IPS-20b (cell line): ENCODE results near the gene SESTD1.
A peak's percentile ranks its signal among the peaks of the same experiment; 100 is the strongest.

Experiments used
- H3K27ac ChIP-seq: one replicate; pipeline ENCODE4 v1.5.1; 2013; ENCODE audit warnings: low read length
- H3K27me3 ChIP-seq: 2 replicates; pipeline ENCODE4 v1.6.1; 2013; ENCODE audit warnings: mild to moderate bottlenecking, low read length, inconsistent platforms; ENCODE audit not compliant: insufficient read depth
- H3K36me3 ChIP-seq: 2 replicates; pipeline ENCODE4 v1.6.1; 2013; ENCODE audit warnings: low read depth, mild to moderate bottlenecking, inconsistent platforms, low read length, moderate library complexity; ENCODE audit not compliant: insufficient read depth
- H3K4me1 ChIP-seq: 2 replicates; pipeline ENCODE4 v1.6.1; 2013; ENCODE audit warnings: mild to moderate bottlenecking, control low read depth, inconsistent platforms, low read length, moderate library complexity; ENCODE audit not compliant: insufficient read depth
- H3K4me3 ChIP-seq: 2 replicates; pipeline ENCODE4 v1.5.1; 2013; ENCODE audit warnings: mild to moderate bottlenecking, low read length, inconsistent platforms
- H3K9ac ChIP-seq: 2 replicates; pipeline ENCODE4 v1.6.1; 2013; ENCODE audit warnings: low read depth, mild to moderate bottlenecking, inconsistent platforms, low read length, moderate library complexity
- H3K9me3 ChIP-seq: 2 replicates; pipeline ENCODE4 v1.6.1; 2013; ENCODE audit warnings: mild to moderate bottlenecking, low read depth, low read length, inconsistent platforms; ENCODE audit not compliant: insufficient read depth

The SESTD1 gene

GRCh38 chr2:179285060-179285459 lies 20.4 kb upstream of the SESTD1 start:
- Histone ChIP-seq H3K36me3 (no peaks in the 10 kb centered on the region), H3K9ac (no peak overlapping the region), H3K27me3 (no peaks in the 10 kb centered on the region), H3K4me3 (no peak overlapping the region), H3K9me3 (no peaks in the 10 kb centered on the region), H3K27ac (no peak overlapping the region), H3K4me1 (no peaks in the 10 kb centered on the region)

GRCh38 chr2:179277429-179278196 lies 13.0 kb upstream of the SESTD1 start:
- no peak overlapping the region for H3K27ac ChIP-seq
- no peaks in the 10 kb centered on the region for H3K27me3 ChIP-seq
- H3K9me3 ChIP-seq, result no peaks in the 10 kb centered on the region
- no peak overlapping the region for H3K9ac ChIP-seq
- H3K4me3 ChIP-seq, result no peak overlapping the region
- H3K4me1 ChIP-seq, result no peaks in the 10 kb centered on the region
- no peaks in the 10 kb centered on the region for H3K36me3 ChIP-seq

GRCh38 chr2:179275253-179276012 lies 10.8 kb upstream of the SESTD1 start:
- Histone ChIP-seq H3K36me3 (no peaks in the 10 kb centered on the region), H3K27ac (no peak overlapping the region), H3K9ac (no peak overlapping the region), H3K9me3 (no peaks in the 10 kb centered on the region), H3K4me3 (no peak overlapping the region), H3K27me3 (no peaks in the 10 kb centered on the region), H3K4me1 (no peaks in the 10 kb centered on the region)

- Histone ChIP-seq H3K9me3 (no peaks in the 10 kb centered on the region), H3K4me3 (no peak overlapping the region), H3K4me1 (no peaks in the 10 kb centered on the region), H3K27me3 (no peaks in the 10 kb centered on the region), H3K9ac (no peak overlapping the region), H3K36me3 (no peaks in the 10 kb centered on the region), H3K27ac (no peak overlapping the region)
These were observed 10.1 kb upstream of the SESTD1 start for GRCh38 chr2:179274749-179275148.

GRCh38 chr2:179273461-179273962 lies 8.9 kb upstream of the SESTD1 start:
- Histone ChIP-seq H3K4me3 (no peak overlapping the region), H3K27ac (no peak overlapping the region), H3K27me3 (no peaks in the 10 kb centered on the region), H3K4me1 (no peaks in the 10 kb centered on the region), H3K36me3 (no peaks in the 10 kb centered on the region), H3K9ac (no peak overlapping the region), H3K9me3 (no peaks in the 10 kb centered on the region)

- Histone ChIP-seq H3K27me3 (no peaks in the 10 kb centered on the region), H3K4me1 (no peaks in the 10 kb centered on the region), H3K27ac (no peak overlapping the region), H3K9ac (no peak overlapping the region), H3K36me3 (no peaks in the 10 kb centered on the region), H3K9me3 (no peaks in the 10 kb centered on the region), H3K4me3 (no peak overlapping the region)
These were observed 8.0 kb upstream of the SESTD1 start for GRCh38 chr2:179272406-179273192.

GRCh38 chr2:179270689-179271088 lies 6.1 kb upstream of the SESTD1 start:
- H3K4me1 ChIP-seq, result no peaks in the 10 kb centered on the region
- H3K36me3 ChIP-seq, result no peaks in the 10 kb centered on the region
- H3K27ac ChIP-seq, result no peak overlapping the region
- no peak overlapping the region for H3K4me3 ChIP-seq
- H3K27me3 ChIP-seq, result no peaks in the 10 kb centered on the region
- no peak overlapping the region for H3K9ac ChIP-seq
- H3K9me3 ChIP-seq, result no peaks in the 10 kb centered on the region

GRCh38 chr2:179268277-179268925 lies 3.8 kb upstream of the SESTD1 start:
- no peak overlapping the region for H3K9ac ChIP-seq
- no peaks in the 10 kb centered on the region; the same call in 1 of the 2 replicates for H3K4me1 ChIP-seq
- H3K9me3 ChIP-seq, result no peaks in the 10 kb centered on the region
- H3K4me3 ChIP-seq, result no peak overlapping the region; the same call in 1 of the 2 replicates
- H3K27ac ChIP-seq, result no peak overlapping the region
- H3K27me3 ChIP-seq, result peaks cover 8% of the 10 kb centered on the region
- no peaks in the 10 kb centered on the region for H3K36me3 ChIP-seq

- Histone ChIP-seq H3K9ac (no peak overlapping the region), H3K27me3 (peaks cover 15% of the 10 kb centered on the region), H3K4me3 (no peak overlapping the region), H3K27ac (no peak overlapping the region), H3K4me1 (peaks cover 9% of the 10 kb centered on the region; the same call in 1 of the 2 replicates), H3K9me3 (no peaks in the 10 kb centered on the region), H3K36me3 (no peaks in the 10 kb centered on the region)
These were observed 1.6 kb upstream of the SESTD1 start for GRCh38 chr2:179266271-179266670.

DNA sequence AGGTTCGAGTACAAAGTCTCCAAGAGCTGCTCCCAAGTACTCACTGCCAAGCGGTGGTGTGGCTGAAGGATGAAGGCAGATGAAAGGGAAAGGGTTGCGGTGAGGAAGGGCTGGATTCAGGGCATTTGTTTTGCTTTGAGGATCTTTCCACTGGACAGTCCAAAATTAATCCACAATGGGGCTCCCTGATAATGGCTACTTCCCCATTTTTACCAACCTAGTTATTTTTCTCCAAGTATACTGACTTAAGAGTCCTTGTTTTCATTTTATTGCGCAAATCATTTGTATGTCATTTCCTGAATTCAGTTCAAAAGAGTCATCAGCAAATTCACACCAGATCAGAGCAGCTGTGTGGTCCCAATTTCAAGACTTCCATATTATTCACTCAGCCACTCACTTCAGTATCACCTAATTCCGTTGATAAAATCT lies 464 bp upstream of the SESTD1 start:
- Histone ChIP-seq H3K9me3 (no peaks in the 10 kb centered on the region), H3K36me3 (no peaks in the 10 kb centered on the region), H3K27ac (no peak overlapping the region), H3K4me3 (peak overlapping the region; percentile 84), H3K9ac (peak overlapping the region; percentile 18; the same call in 1 of the 2 replicates), H3K27me3 (peaks cover 15% of the 10 kb centered on the region), H3K4me1 (peaks cover 9% of the 10 kb centered on the region; the same call in 1 of the 2 replicates)
